Right lobe of liver (tissue), 6 donors: Measurements from ENCODE around the gene ACER3. TPM values are rescaled to one million over a fixed set of nuclear protein-coding genes. Genes with fewer than 3 reads are reported as not detected.

Source experiments
- ATAC-seq, 4 donors: fragments of 200-7000 bp; cut with Tn5 transposase; one replicate each; pipeline ENCODE4 v1.9.1; 2020; ENCODE audit warnings: mild to moderate bottlenecking in 4 of 4, moderate library complexity in 4 of 4
- DNase-seq, 3 donors: peaks; one replicate each; pipeline ENCODE4 v3.0.0-alpha.2; 2020
- H3K27ac ChIP-seq, 3 donors: fragments of 200-600 bp; one replicate each; pipeline ENCODE4 v1.8.0; 2022
- H3K27me3 ChIP-seq, 2 donors: fragments of 200-600 bp; one replicate each; pipeline ENCODE4 v1.8.0; 2022
- H3K36me3 ChIP-seq, 4 donors: fragments of 200-600 bp; sonication (generic) in 1 of 4; one replicate each; pipeline versions ENCODE4 v1.5.1 to v1.8.0; 2017 to 2022; ENCODE audit warnings: control low read depth in 1 of 4
- H3K4me1 ChIP-seq, 4 donors: fragments of 200-600 bp; sonication (generic) in 1 of 4; one replicate each; pipeline versions ENCODE4 v1.5.1 to v1.8.0; 2017 to 2022; ENCODE audit warnings: control low read depth in 1 of 4
- H3K4me3 ChIP-seq, 3 donors: fragments of 200-600 bp; one replicate each; pipeline ENCODE4 v1.8.0; 2022
- H3K9me3 ChIP-seq, 4 donors: fragments of 200-600 bp; sonication (generic) in 1 of 4; one replicate each; pipeline versions ENCODE4 v1.5.1 to v1.8.0; 2017 to 2022; ENCODE audit warnings: control low read depth in 1 of 4
- CTCF ChIP-seq, 4 donors: fragments of 200-600 bp in 3 of 4; fragments of 450-650 bp in 1 of 4; IDR thresholded peaks; one replicate each; pipeline versions ENCODE4 v1.5.1 to v1.8.0; 2016 to 2022; ENCODE audit warnings: antibody characterized with exemption in 4 of 4, mild to moderate bottlenecking in 2 of 4
- POLR2A ChIP-seq: fragments of 450-650 bp; IDR thresholded peaks from one replicate; pipeline ENCODE4 v1.6.1; 2017; ENCODE audit warnings: antibody characterized with exemption, mild to moderate bottlenecking
- WGBS: methylation state at CpG from one replicate; pipeline ENCODE4 v1.1.6; 2018; ENCODE audit warnings: low coverage, low lambda C conversion rate; ENCODE audit not compliant: insufficient coverage; ENCODE audit errors: missing lambda C conversion rate; 5-methylcytosine and 5-hydroxymethylcytosine counted together
- intact Hi-C, 2 donors: fragments of 100-400 bp; cut with DNase I; formaldehyde crosslinking; loops; one replicate each; pipeline versions ENCODE4 v1.11.2 to v1.14.1; 2022
- total RNA-seq, 6 experiments: library from RNA; depleted of rRNA in 2 of 6; stranded (reverse); fragments of >200 nt in 2 of 6; fragmentation: NEBNext Ultra II Directional in 3 of 6; extraction: Animal tissue kit (Norgen Biotek cat#: 25700) in 3 of 6; gene quantifications; one replicate each; pipeline versions ENCODE4 v1.1.0 to v1.2.4, GENCODE V29; 2016 to 2023
- donor health status: DM: no; HTN: yes; CAD: no.
- donor health status: DM: no; HTN: no; CAD: no.
- donor health status: DM: no; HTN: no; CAD: no.
- donor health status: DM: no; HTN: yes; CAD: no.
- donor health status: DM: no; HTN: yes; CAD: no.

ACER3 gene
- total RNA-seq, 6 experiments from 2014 or later: 5.1 to 11.6 (median 7.3) TPM

- no peaks in the 10 kb centered on the region for H3K9me3 ChIP-seq
- H3K4me3 ChIP-seq: no peak overlapping the region
- WGBS: 74% methylated on average over 2 of the region's 2 CpGs
- ATAC-seq: peak in 1 of 4 donors; percentile 89
- no peak for TF ChIP-seq CTCF (IDR thresholded peaks at IDR 0.05)
- TF ChIP-seq POLR2A: no peak
- H3K27me3 ChIP-seq: no peaks in the 10 kb centered on the region
- peaks cover 0 to 2% (median 0%) of the 10 kb centered on the region in 4 donors for H3K36me3 ChIP-seq
- DNase-seq: no peak
- no peaks in the 10 kb centered on the region for H3K4me1 ChIP-seq
- no peak overlapping the region for H3K27ac ChIP-seq
- intact Hi-C loops: no loop called here
Observed at GRCh38 chr11:76939219-76939631, 78.5 kb downstream of the ACER3 start.

GRCh38 chr11:76944225-76944624 is 83.5 kb downstream of the ACER3 start:
- DNase-seq (no peak), ATAC-seq (no peak)
- Histone ChIP-seq H3K27ac (no peak overlapping the region), H3K36me3 (peaks cover 0 to 2% (median 0%) of the 10 kb centered on the region in 4 donors), H3K4me3 (no peak overlapping the region), H3K4me1 (no peaks in the 10 kb centered on the region), H3K9me3 (no peaks in the 10 kb centered on the region), H3K27me3 (no peaks in the 10 kb centered on the region)
- TF ChIP-seq POLR2A (no peak), CTCF (IDR thresholded peaks at IDR 0.05) (no peak)
- 100% methylated on average over 1 of the region's 1 CpG for WGBS
- intact Hi-C loops: no loop called here

- Histone ChIP-seq H3K4me1 (no peaks in the 10 kb centered on the region), H3K4me3 (no peak overlapping the region), H3K36me3 (peaks cover 0 to 2% (median 0%) of the 10 kb centered on the region in 4 donors), H3K27me3 (no peaks in the 10 kb centered on the region), H3K27ac (no peak overlapping the region), H3K9me3 (no peaks in the 10 kb centered on the region)
- ATAC-seq: no peak
- TF ChIP-seq POLR2A: no peak
- no peak for TF ChIP-seq CTCF (IDR thresholded peaks at IDR 0.05)
- WGBS: no CpG with 5 or more reads among the region's 1 CpG
- no peak for DNase-seq
- intact Hi-C loops: no loop called here
Observed at GRCh38 chr11:76946223-76946622, 85.5 kb downstream of the ACER3 start.

- Histone ChIP-seq H3K4me3 (no peak overlapping the region), H3K27ac (no peak overlapping the region), H3K4me1 (no peaks in the 10 kb centered on the region), H3K36me3 (peaks cover 0 to 2% (median 0%) of the 10 kb centered on the region in 4 donors), H3K27me3 (no peaks in the 10 kb centered on the region), H3K9me3 (no peaks in the 10 kb centered on the region)
- WGBS: 93% methylated on average over 1 of the region's 1 CpG
- TF ChIP-seq POLR2A (no peak), CTCF (IDR thresholded peaks at IDR 0.05) (no peak)
- ATAC-seq (no peak), DNase-seq (no peak)
- intact Hi-C loops: no loop called here
Observed at GRCh38 chr11:76947190-76947589, 86.5 kb downstream of the ACER3 start.

GRCh38 chr11:76947800-76948199 is 87.1 kb downstream of the ACER3 start:
- no peak for TF ChIP-seq CTCF (IDR thresholded peaks at IDR 0.05)
- no peak for TF ChIP-seq POLR2A
- Histone ChIP-seq H3K27me3 (no peaks in the 10 kb centered on the region), H3K36me3 (peaks cover 0 to 2% (median 0%) of the 10 kb centered on the region in 4 donors), H3K4me1 (no peaks in the 10 kb centered on the region), H3K4me3 (no peak overlapping the region), H3K9me3 (no peaks in the 10 kb centered on the region), H3K27ac (no peak overlapping the region)
- DNase-seq (no peak), ATAC-seq (no peak)
- WGBS: 81% methylated on average over 3 of the region's 3 CpGs
- intact Hi-C loops: no loop called here
